ENCODE results near the gene AAMP. TPM values are rescaled to one million over a fixed set of nuclear protein-coding genes. Genes with fewer than 3 reads are reported as not detected.
"Not testable (repeated sequence)": the region's sequence is repeated elsewhere in the genome, so short reads cannot be mapped to it uniquely, and the experiment has no call there.

Gene AAMP
- total RNA-seq, 2 donors from 2014 or later: 54.3 to 88.8 TPM

DNA sequence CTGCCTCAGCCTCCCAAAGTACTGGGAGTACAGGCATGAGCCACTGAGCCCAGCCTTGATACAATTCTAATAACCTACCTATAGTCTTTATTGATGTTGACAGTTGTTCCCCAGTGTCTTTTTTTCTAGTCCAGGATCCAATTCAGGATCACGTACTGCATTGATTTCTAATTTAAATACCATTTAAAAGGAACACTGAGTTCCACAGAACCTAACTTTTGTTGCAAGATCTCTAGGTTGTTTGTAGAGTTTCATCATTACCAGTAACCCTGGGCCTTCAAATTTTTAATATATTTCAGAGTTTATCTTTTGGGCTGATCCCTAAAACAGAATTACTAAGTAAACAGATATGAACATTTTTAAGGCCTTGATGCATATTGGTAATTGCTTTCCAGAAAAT, 43.4 kb upstream of the AAMP start:
- TF ChIP-seq, protein P1, sequence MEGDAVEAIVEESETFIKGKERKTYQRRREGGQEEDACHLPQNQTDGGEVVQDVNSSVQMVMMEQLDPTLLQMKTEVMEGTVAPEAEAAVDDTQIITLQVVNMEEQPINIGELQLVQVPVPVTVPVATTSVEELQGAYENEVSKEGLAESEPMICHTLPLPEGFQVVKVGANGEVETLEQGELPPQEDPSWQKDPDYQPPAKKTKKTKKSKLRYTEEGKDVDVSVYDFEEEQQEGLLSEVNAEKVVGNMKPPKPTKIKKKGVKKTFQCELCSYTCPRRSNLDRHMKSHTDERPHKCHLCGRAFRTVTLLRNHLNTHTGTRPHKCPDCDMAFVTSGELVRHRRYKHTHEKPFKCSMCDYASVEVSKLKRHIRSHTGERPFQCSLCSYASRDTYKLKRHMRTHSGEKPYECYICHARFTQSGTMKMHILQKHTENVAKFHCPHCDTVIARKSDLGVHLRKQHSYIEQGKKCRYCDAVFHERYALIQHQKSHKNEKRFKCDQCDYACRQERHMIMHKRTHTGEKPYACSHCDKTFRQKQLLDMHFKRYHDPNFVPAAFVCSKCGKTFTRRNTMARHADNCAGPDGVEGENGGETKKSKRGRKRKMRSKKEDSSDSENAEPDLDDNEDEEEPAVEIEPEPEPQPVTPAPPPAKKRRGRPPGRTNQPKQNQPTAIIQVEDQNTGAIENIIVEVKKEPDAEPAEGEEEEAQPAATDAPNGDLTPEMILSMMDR (IDR thresholded peaks at IDR 0.05): no peak

GRCh38 chr2:218312267-218312756, 42.4 kb upstream of the AAMP start:
- no peak overlapping the region for H3K4me3 ChIP-seq
- no peaks in the 10 kb centered on the region for H3K27me3 ChIP-seq
- no peaks in the 10 kb centered on the region for H3K4me1 ChIP-seq
- H3K27ac ChIP-seq: no peak overlapping the region
- no peaks in the 10 kb centered on the region for H3K9me3 ChIP-seq
- TF ChIP-seq, protein P1 (IDR thresholded peaks at IDR 0.05): no peak
- DNase-seq (ENCODE audit: low spot score): no peak
- no peaks in the 10 kb centered on the region for H3K36me3 ChIP-seq

More for the DNA sequence above, 43.4 kb upstream of the AAMP start:
- Histone ChIP-seq H3K27me3 (no peaks in the 10 kb centered on the region), H3K4me3 (no peak overlapping the region), H3K9me3 (no peaks in the 10 kb centered on the region), H3K27ac (no peak overlapping the region), H3K36me3 (no peaks in the 10 kb centered on the region), H3K4me1 (peaks cover 0 to 3% of the 10 kb centered on the region in 2 donors)
- DNase-seq (ENCODE audit: low spot score): no peak

- not testable (repeated sequence) for H3K27me3 ChIP-seq; DNase-seq (ENCODE audit: low spot score); H3K4me3 ChIP-seq; H3K9me3 ChIP-seq; H3K36me3 ChIP-seq; H3K4me1 ChIP-seq
- H3K27ac ChIP-seq: peak overlapping the region in 1 of 2 donors; percentile 51
These were observed 41.8 kb upstream of the AAMP start for GRCh38 chr2:218311541-218312266.

- TF ChIP-seq, protein P1 (IDR thresholded peaks at IDR 0.05): no peak
- H3K27me3 ChIP-seq: no peaks in the 10 kb centered on the region
- no peaks in the 10 kb centered on the region for H3K36me3 ChIP-seq
- H3K4me1 ChIP-seq: no peaks in the 10 kb centered on the region
- H3K4me3 ChIP-seq: no peak overlapping the region
- DNase-seq (ENCODE audit: low spot score): no peak
- H3K9me3 ChIP-seq: no peaks in the 10 kb centered on the region
- peak overlapping the region in 1 of 2 donors; percentile 51 for H3K27ac ChIP-seq
These were observed 41.1 kb upstream of the AAMP start for GRCh38 chr2:218310853-218311540.

- H3K27ac ChIP-seq: no peak overlapping the region
- DNase-seq (ENCODE audit: low spot score): no peak
- no peaks in the 10 kb centered on the region for H3K36me3 ChIP-seq
- H3K9me3 ChIP-seq: no peaks in the 10 kb centered on the region
- H3K27me3 ChIP-seq: no peaks in the 10 kb centered on the region
- no peaks in the 10 kb centered on the region for H3K4me1 ChIP-seq
- H3K4me3 ChIP-seq: no peak overlapping the region
- TF ChIP-seq, protein P1 (IDR thresholded peaks at IDR 0.05): no peak
These were observed 37.6 kb upstream of the AAMP start for GRCh38 chr2:218307415-218308090.

All from right atrium auricular region (tissue), 2 donors.